Esophagus muscularis mucosa (tissue), 4 donors: ENCODE data around the gene RUNDC1. TPM values are rescaled to one million over a fixed set of nuclear protein-coding genes. Genes with fewer than 3 reads are reported as not detected.

ENCODE experiments used
- DNase-seq: peaks from one replicate; pipeline ENCODE4 v3.0.0-alpha.2; 2017; ENCODE audit errors: extremely low spot score
- H3K27ac ChIP-seq, 4 donors: fragments of 200-600 bp; sonication (generic); replicated peaks in 1 of 4; 1 replicate in 3 of 4; 2 replicates in 1 of 4; pipeline ENCODE4 v1.5.1; 2016 to 2019; ENCODE audit warnings: mild to moderate bottlenecking in 1 of 4
- H3K27me3 ChIP-seq, 4 donors: fragments of 200-600 bp; sonication (generic); one replicate each; pipeline versions ENCODE4 v1.5.1 to v1.6.0; 2016 to 2019
- H3K36me3 ChIP-seq, 4 donors: fragments of 200-600 bp; sonication (generic); one replicate each; pipeline ENCODE4 v1.5.1; 2016 to 2019
- H3K4me1 ChIP-seq, 4 donors: fragments of 200-600 bp; sonication (generic); one replicate each; pipeline ENCODE4 v1.5.1; 2016 to 2019
- H3K4me3 ChIP-seq, 4 donors: fragments of 200-600 bp; sonication (generic); 1 replicate in 2 of 4; 2 replicates in 2 of 4; pipeline ENCODE4 v1.5.1; 2016 to 2019; ENCODE audit warnings: mild to moderate bottlenecking in 4 of 4, moderate library complexity in 1 of 4
- H3K9me3 ChIP-seq, 4 donors: fragments of 200-600 bp; sonication (generic); 1 replicate in 3 of 4; 2 replicates in 1 of 4; pipeline ENCODE4 v1.5.1; 2016 to 2019
- EP300 ChIP-seq: sonication (generic); formaldehyde crosslinking; IDR thresholded peaks from one replicate; pipeline ENCODE4 v1.6.1; 2017; ENCODE audit warnings: antibody characterized with exemption
- POLR2A ChIP-seq: fragments of 450-650 bp; IDR thresholded peaks from one replicate; pipeline ENCODE4 v1.6.1; 2017; ENCODE audit warnings: antibody characterized with exemption, moderate library complexity, mild to moderate bottlenecking, low read depth
- POLR2AphosphoS5 ChIP-seq, 2 donors: sonication (generic); formaldehyde crosslinking; IDR thresholded peaks; one replicate each; pipeline ENCODE4 v1.6.1; 2017; ENCODE audit warnings: antibody characterized with exemption in 2 of 2
- WGBS: methylation state at CpG from one replicate; pipeline ENCODE4 v1.1.5; 2018; 5-methylcytosine and 5-hydroxymethylcytosine counted together
- intact Hi-C: fragments of 100-400 bp; cut with DNase I; formaldehyde crosslinking; loops from one replicate; pipeline ENCODE4 v1.15.1; 2023
- total RNA-seq, 4 donors: library from RNA; depleted of rRNA; stranded (reverse); fragments of >200 nt; gene quantifications; one replicate each; pipeline versions ENCODE4 v1.1.0 to v1.2.1, GENCODE V29; 2016
- TF ChIP-seq, protein P1 (sequence below), 3 experiments: fragments of 200-600 bp in 2 of 3; fragments of 450-650 bp in 1 of 3; sonication (generic) in 2 of 3; IDR thresholded peaks; one replicate each; pipeline ENCODE4 v1.5.1; 2017 to 2019; ENCODE audit warnings: antibody characterized with exemption in 3 of 3, mild to moderate bottlenecking in 2 of 3, moderate library complexity in 1 of 3

The RUNDC1 gene
- 10 to 100 TPM; 13.3 to 19.1 (median 16.5) TPM for total RNA-seq

DNA sequence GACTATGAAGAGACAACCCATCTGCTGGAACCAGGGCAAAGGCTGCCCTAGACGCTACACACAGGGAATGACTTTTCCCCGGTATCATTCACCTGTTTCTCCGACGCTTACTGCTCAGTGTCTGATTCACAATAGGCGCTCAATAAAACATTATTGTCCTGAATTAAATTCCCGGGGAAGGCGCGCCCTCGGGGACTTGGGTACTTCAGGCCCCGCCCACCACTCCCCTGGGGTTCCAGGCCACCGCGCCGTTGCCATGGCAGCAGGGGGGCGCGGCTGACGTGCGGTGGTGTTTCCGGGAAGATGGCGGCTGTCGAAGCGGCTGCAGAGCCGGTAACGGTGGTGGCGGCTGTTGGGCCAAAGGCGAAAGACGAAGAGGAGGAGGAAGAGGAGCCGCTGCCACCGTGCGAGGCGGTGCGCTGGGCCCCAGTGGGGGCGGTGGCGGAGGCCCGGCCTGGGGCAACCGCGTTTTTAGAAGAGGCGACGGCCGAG, at the start of gene RUNDC1:
RUNDC1 (plus strand) TSS at position 292 of the 492 bp plus-strand sequence; CDS start at position 304, 12 bp downstream.
- TF ChIP-seq POLR2A: peak; percentile 34
- TF ChIP-seq, protein P1, sequence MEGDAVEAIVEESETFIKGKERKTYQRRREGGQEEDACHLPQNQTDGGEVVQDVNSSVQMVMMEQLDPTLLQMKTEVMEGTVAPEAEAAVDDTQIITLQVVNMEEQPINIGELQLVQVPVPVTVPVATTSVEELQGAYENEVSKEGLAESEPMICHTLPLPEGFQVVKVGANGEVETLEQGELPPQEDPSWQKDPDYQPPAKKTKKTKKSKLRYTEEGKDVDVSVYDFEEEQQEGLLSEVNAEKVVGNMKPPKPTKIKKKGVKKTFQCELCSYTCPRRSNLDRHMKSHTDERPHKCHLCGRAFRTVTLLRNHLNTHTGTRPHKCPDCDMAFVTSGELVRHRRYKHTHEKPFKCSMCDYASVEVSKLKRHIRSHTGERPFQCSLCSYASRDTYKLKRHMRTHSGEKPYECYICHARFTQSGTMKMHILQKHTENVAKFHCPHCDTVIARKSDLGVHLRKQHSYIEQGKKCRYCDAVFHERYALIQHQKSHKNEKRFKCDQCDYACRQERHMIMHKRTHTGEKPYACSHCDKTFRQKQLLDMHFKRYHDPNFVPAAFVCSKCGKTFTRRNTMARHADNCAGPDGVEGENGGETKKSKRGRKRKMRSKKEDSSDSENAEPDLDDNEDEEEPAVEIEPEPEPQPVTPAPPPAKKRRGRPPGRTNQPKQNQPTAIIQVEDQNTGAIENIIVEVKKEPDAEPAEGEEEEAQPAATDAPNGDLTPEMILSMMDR (IDR thresholded peaks at IDR 0.05): no peak
- TF ChIP-seq POLR2AphosphoS5 (IDR thresholded peaks at IDR 0.05): peak; percentile 74 to 76
- peaks cover 0 to 12% (median 3%) of the 10 kb centered on the region in 4 donors for H3K36me3 ChIP-seq
- no peaks in the 10 kb centered on the region for H3K9me3 ChIP-seq
- H3K27ac ChIP-seq: peak within 1 kb of the TSS; percentile 85 to 93 (median 88)
- H3K27me3 ChIP-seq: no peaks in the 10 kb centered on the region
- WGBS: 0% methylated on average over 5 of the region's 39 CpGs
- DNase-seq: peak; percentile 96
- H3K4me3 ChIP-seq: peak within 1 kb of the TSS; percentile 83 to 100 (median 92)
- peaks cover 19 to 46% (median 36%) of the 10 kb centered on the region in 4 donors for H3K4me1 ChIP-seq
- intact Hi-C loops: no loop called here

DNA sequence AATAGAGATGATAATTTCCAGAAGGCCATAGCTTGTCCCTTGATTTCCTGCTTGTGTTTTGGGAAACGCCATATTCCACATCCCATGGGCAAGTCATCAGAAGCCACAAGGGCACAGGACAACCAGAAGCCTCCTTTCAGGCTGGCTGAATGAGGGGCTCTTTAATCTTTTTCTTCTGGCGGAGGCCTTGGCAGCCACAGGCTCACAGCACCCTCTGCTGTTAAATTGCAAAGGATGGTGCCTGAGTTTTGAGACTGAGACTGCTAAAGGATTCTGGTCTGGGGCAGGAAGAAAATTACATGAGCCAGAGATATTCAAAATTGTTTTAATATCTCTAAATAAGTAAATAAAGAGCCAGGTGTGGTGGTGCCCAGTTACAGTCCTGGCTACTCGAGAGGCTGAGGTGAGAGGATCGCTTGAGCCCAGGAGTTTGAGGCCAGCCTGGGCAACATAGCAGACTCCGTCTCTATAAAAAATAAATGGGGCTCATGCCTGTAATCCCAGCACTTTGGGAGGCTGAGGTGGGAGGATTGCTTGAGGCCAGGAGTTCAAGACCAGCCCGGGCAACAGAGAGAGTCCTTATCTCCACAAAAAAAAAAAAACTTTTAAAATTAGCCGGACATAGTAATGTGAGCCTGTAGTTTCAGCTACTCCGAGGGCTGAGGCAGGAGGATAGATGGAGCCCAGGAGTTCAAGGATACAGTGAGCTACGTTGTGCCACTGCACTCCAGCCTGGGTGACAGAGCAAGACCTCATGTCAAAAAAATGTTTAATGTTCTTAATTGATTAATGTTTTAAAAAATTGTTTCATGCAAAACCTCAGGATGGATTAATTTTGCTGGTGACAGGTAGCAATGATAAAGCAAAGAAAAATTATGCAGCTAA, 42.4 kb upstream of the RUNDC1 start:
- no peak overlapping the region for H3K4me3 ChIP-seq
- H3K36me3 ChIP-seq: no peaks in the 10 kb centered on the region
- 38% methylated on average over 9 of the region's 9 CpGs for WGBS
- intact Hi-C loops: loop anchor here (2.0 to 10.0 kb wide), 2 partner anchors 93 to 223 kb away; partner anchors contain the start of gene AOC2
- no peak overlapping the region for H3K27ac ChIP-seq
- H3K27me3 ChIP-seq: no peaks in the 10 kb centered on the region
- H3K9me3 ChIP-seq: no peaks in the 10 kb centered on the region
- no peak for DNase-seq
- peaks cover 0 to 6% (median 0%) of the 10 kb centered on the region in 4 donors for H3K4me1 ChIP-seq
- TF ChIP-seq EP300: no peak
- TF ChIP-seq, protein P1 (IDR thresholded peaks at IDR 0.05): peak; percentile 63 to 72 (median 68)

DNA sequence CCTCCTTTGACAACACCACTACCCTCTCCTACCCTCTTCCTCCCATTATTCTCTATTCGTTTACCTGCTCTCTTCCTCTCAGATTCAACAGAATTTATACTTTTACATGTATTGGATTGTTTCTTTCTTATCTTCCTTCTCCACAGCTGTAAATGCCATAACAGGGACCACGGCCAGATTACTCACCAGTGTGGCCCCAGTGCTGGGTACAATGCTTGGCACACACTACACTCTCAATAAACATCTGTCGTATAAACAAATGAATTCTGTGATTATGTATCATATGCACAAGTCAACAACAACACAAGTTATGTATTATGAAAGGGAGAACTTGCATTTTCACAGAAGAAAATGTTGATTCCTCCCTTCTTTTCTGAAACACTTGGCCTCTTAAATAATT, 36.2 kb upstream of the RUNDC1 start:
- Histone ChIP-seq H3K4me1 (peaks cover 4 to 20% (median 17%) of the 10 kb centered on the region in 4 donors), H3K36me3 (peaks cover 0 to 14% (median 13%) of the 10 kb centered on the region in 4 donors), H3K27me3 (no peaks in the 10 kb centered on the region), H3K4me3 (no peak overlapping the region), H3K27ac (peak overlapping the region in 1 of 4 donors; percentile 14), H3K9me3 (no peaks in the 10 kb centered on the region)
- DNase-seq: no peak
- intact Hi-C loops: no loop called here
- 54% methylated on average over 3 of the region's 3 CpGs for WGBS
- TF ChIP-seq EP300: no peak

DNA sequence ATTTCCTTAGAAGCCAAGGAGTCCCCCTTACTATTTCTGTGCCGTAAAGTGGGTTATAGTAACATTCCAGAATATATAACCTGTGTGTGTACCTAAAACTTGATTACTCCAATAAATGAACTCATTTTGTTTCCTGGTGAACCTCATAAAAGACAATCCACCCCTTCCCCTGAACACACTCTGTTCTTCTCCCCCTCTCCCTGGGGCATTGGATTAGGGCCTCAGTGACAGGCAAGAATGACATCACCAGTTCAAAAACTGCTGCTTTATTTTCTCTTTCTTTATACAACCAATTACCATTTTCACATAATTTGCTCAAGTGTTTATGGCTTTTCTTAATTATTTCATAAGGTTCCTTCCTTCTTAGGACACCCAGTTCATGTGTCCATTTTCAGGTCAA, 33.6 kb upstream of the RUNDC1 start:
- Histone ChIP-seq H3K4me1 (peaks cover 4 to 20% (median 17%) of the 10 kb centered on the region in 4 donors), H3K36me3 (peaks cover 22 to 40% (median 39%) of the 10 kb centered on the region in 4 donors), H3K27ac (peak overlapping the region in 2 of 4 donors; percentile 48), H3K9me3 (no peaks in the 10 kb centered on the region), H3K27me3 (no peaks in the 10 kb centered on the region), H3K4me3 (no peak overlapping the region)
- intact Hi-C loops: no loop called here
- TF ChIP-seq, protein P1 (IDR thresholded peaks at IDR 0.05): no peak
- TF ChIP-seq POLR2A (no peak), EP300 (no peak), POLR2AphosphoS5 (IDR thresholded peaks at IDR 0.05) (no peak)
- WGBS: 87% methylated on average over 1 of the region's 1 CpG
- DNase-seq: no peak

DNA sequence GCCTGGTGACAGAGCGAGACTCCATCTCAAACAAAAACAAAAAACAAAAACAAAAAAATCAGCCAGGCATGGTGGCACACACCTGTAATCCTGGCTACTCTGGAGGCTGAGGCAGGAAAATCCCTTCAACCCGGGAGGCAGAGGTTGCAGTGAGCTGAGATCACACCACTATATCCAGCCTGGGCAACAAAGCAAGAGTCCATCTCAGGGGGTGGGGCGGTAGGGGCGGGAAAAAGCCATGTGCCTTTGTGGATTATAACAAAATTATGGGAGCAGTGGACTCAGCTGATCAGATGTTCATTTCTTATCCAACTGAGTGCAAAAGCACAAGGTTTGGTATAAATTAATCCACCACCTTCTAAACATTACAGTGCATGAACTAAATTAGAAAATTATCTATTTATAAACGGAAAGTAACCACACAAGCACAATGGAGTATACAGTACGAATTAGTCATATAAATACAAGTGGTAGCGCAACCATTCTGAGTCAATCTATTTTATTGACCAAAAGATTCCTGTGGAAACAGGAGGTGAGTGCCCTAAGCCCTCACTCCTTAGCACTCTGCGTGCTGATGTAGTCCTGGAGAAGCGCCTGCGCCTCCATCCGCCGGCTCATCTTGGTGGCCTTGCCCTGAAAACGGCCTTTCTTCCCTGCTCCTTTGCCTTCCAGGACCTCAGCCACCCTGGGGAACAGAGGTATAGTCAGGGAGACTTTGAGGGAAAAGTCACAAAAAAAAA, 30.2 kb upstream of the RUNDC1 start:
- no peaks in the 10 kb centered on the region for H3K27me3 ChIP-seq
- no peak for DNase-seq
- peaks cover 38 to 74% (median 73%) of the 10 kb centered on the region in 4 donors for H3K36me3 ChIP-seq
- H3K9me3 ChIP-seq: no peaks in the 10 kb centered on the region
- TF ChIP-seq, protein P1 (IDR thresholded peaks at IDR 0.05): no peak
- TF ChIP-seq POLR2A (no peak), EP300 (no peak), POLR2AphosphoS5 (IDR thresholded peaks at IDR 0.05) (no peak)
- intact Hi-C loops: no loop called here
- no peak overlapping the region for H3K27ac ChIP-seq
- H3K4me3 ChIP-seq: no peak overlapping the region
- WGBS: 95% methylated on average over 13 of the region's 13 CpGs
- H3K4me1 ChIP-seq: peaks cover 4 to 13% (median 12%) of the 10 kb centered on the region in 4 donors
